H9 (cell line): Measurements from ENCODE around the gene IRF2BP1. TPM values are rescaled to one million over a fixed set of nuclear protein-coding genes. Genes with fewer than 3 reads are reported as not detected.

Experiments
- DNase-seq: peaks from one replicate; pipeline ENCODE4 v3.0.0-alpha.2; 2017
- H2AFZ ChIP-seq: one replicate; pipeline ENCODE4 v1.6.1; 2013; ENCODE audit warnings: mild to moderate bottlenecking, low read length, control low read depth, moderate library complexity
- H2AK5ac ChIP-seq: 2 replicates; pipeline ENCODE4 v1.6.1; 2013; ENCODE audit warnings: low read length, control low read depth, mixed read lengths; ENCODE audit not compliant: insufficient read length
- H2BK120ac ChIP-seq: one replicate; pipeline ENCODE4 v1.6.1; 2013; ENCODE audit warnings: low read depth, mild to moderate bottlenecking, low read length, control low read depth, inconsistent platforms; ENCODE audit not compliant: poor library complexity, severe bottlenecking
- H2BK12ac ChIP-seq: 2 replicates; pipeline ENCODE4 v1.6.1; 2013; ENCODE audit warnings: low read length, control low read depth, mixed read lengths, low read depth; ENCODE audit not compliant: insufficient read length
- H2BK15ac ChIP-seq: 2 replicates; pipeline ENCODE4 v1.6.1; 2013; ENCODE audit warnings: low read depth, low read length, control low read depth
- H2BK20ac ChIP-seq: one replicate; pipeline ENCODE4 v1.6.1; 2013; ENCODE audit warnings: low read depth, mild to moderate bottlenecking, low read length, control low read depth, inconsistent platforms; ENCODE audit not compliant: poor library complexity, severe bottlenecking
- H2BK5ac ChIP-seq: 2 replicates; pipeline ENCODE4 v1.6.1; 2013; ENCODE audit warnings: low read length, control low read depth, mixed read lengths; ENCODE audit not compliant: insufficient read length
- H3K14ac ChIP-seq: 2 replicates; pipeline ENCODE4 v1.6.1; 2013; ENCODE audit warnings: low read length, control low read depth; ENCODE audit not compliant: insufficient read depth
- H3K18ac ChIP-seq: 2 replicates; pipeline ENCODE4 v1.6.1; 2013; ENCODE audit warnings: low read depth, mild to moderate bottlenecking, mixed read lengths, low read length, control low read depth; ENCODE audit not compliant: insufficient read length
- H3K23ac ChIP-seq: 2 replicates; pipeline ENCODE4 v1.6.1; 2013; ENCODE audit warnings: low read length, control low read depth, mixed read lengths, low read depth; ENCODE audit not compliant: insufficient read length
- H3K23me2 ChIP-seq: 2 replicates; pipeline ENCODE4 v1.6.1; 2013; ENCODE audit warnings: low read depth, mild to moderate bottlenecking, mixed read lengths, low read length, control low read depth; ENCODE audit not compliant: insufficient read length, poor library complexity, severe bottlenecking
- H3K27ac ChIP-seq: 2 replicates; pipeline ENCODE4 v1.5.1; 2013; ENCODE audit warnings: low read length, control low read depth, mixed read lengths, low read depth; ENCODE audit not compliant: insufficient read length
- H3K27me3 ChIP-seq: 2 replicates; pipeline ENCODE4 v1.6.1; 2013; ENCODE audit warnings: low read length, control low read depth, inconsistent platforms; ENCODE audit not compliant: insufficient read depth
- H3K4ac ChIP-seq: 2 replicates; pipeline ENCODE4 v1.6.1; 2013; ENCODE audit warnings: low read depth, mild to moderate bottlenecking, control low read depth, inconsistent platforms, low read length, moderate library complexity
- H3K4me1 ChIP-seq: 2 replicates; pipeline ENCODE4 v1.6.1; 2013; ENCODE audit warnings: low read length, control low read depth, inconsistent platforms; ENCODE audit not compliant: insufficient read depth
- H3K4me2 ChIP-seq: 2 replicates; pipeline ENCODE4 v1.6.1; 2013; ENCODE audit warnings: low read length, control low read depth, mixed read lengths; ENCODE audit not compliant: insufficient read length, insufficient read depth
- H3K56ac ChIP-seq: 2 replicates; pipeline ENCODE4 v1.6.1; 2013; ENCODE audit warnings: low read depth, mild to moderate bottlenecking, mixed read lengths, low read length, control low read depth; ENCODE audit not compliant: insufficient read length
- H3K79me1 ChIP-seq: 2 replicates; pipeline ENCODE4 v1.6.1; 2013; ENCODE audit warnings: low read depth, mild to moderate bottlenecking, moderate library complexity, low read length, control low read depth, inconsistent platforms; ENCODE audit not compliant: insufficient read depth, poor library complexity, severe bottlenecking
- H3K79me2 ChIP-seq: 2 replicates; pipeline ENCODE4 v1.6.1; 2013; ENCODE audit warnings: low read length, control low read depth, inconsistent platforms; ENCODE audit not compliant: insufficient read depth
- H3K9ac ChIP-seq: 2 replicates; pipeline ENCODE4 v1.6.1; 2013; ENCODE audit warnings: low read length, control low read depth, mixed read lengths; ENCODE audit not compliant: insufficient read length; ENCODE audit errors: extremely low read depth
- H3K9me3 ChIP-seq: one replicate; pipeline ENCODE4 v1.6.1; 2013; ENCODE audit warnings: low read depth, low read length, inconsistent platforms; ENCODE audit not compliant: control insufficient read depth
- H3T11ph ChIP-seq: one replicate; pipeline ENCODE4 v1.6.1; 2013; ENCODE audit warnings: mild to moderate bottlenecking, low read length, control low read depth, inconsistent platforms
- H4K20me1 ChIP-seq: one replicate; pipeline ENCODE4 v1.6.1; 2013; ENCODE audit not compliant: control insufficient read depth, insufficient read length, insufficient read depth
- H4K5ac ChIP-seq: 2 replicates; pipeline ENCODE4 v1.6.1; 2013; ENCODE audit warnings: low read depth, mild to moderate bottlenecking, mixed read lengths, low read length, control low read depth; ENCODE audit not compliant: insufficient read length
- H4K8ac ChIP-seq: replicated peaks from 2 replicates; pipeline ENCODE4 v1.6.1; 2013; ENCODE audit warnings: low read length, control low read depth, mixed read lengths, low read depth; ENCODE audit not compliant: insufficient read length
- H4K91ac ChIP-seq: 2 replicates; pipeline ENCODE4 v1.6.1; 2013; ENCODE audit warnings: low read depth, mild to moderate bottlenecking, moderate library complexity, mixed read lengths, low read length, control low read depth; ENCODE audit not compliant: insufficient read length
- H3K27ac Mint-ChIP-seq, 3 experiments: 2 replicates in 2 of 3; 3 replicates in 1 of 3; pipeline ENCODE4 v1.8.0; 2020 to 2021; ENCODE audit warnings: mixed read lengths in 3 of 3, mild to moderate bottlenecking in 1 of 3, moderate library complexity in 1 of 3
- H3K27me3 Mint-ChIP-seq: 2 replicates; pipeline ENCODE4 v1.8.0; 2021; ENCODE audit warnings: low read depth, mild to moderate bottlenecking, moderate library complexity, mixed read lengths
- H3K36me3 Mint-ChIP-seq, 3 experiments: 2 replicates in 2 of 3; 3 replicates in 1 of 3; pipeline ENCODE4 v1.8.0; 2020 to 2021; ENCODE audit warnings: low read depth in 3 of 3, mixed read lengths in 3 of 3; ENCODE audit not compliant: insufficient read depth in 1 of 3
- H3K4me1 Mint-ChIP-seq, 2 experiments: 2 replicates each; pipeline ENCODE4 v1.8.0; 2020; ENCODE audit warnings: mixed read lengths in 2 of 2
- H3K4me3 Mint-ChIP-seq, 2 experiments: 2 replicates in 1 of 2; 3 replicates in 1 of 2; pipeline ENCODE4 v1.8.0; 2020 to 2021; ENCODE audit warnings: mild to moderate bottlenecking in 2 of 2, mixed read lengths in 2 of 2, moderate library complexity in 1 of 2
- H3K9me3 Mint-ChIP-seq, 2 experiments: 2 replicates in 1 of 2; 3 replicates in 1 of 2; pipeline ENCODE4 v1.8.0; 2020; ENCODE audit warnings: mild to moderate bottlenecking in 2 of 2, mixed read lengths in 2 of 2, moderate library complexity in 1 of 2
- WGBS: extraction: QIAGEN DNeasy Blood & Tissue Kit; methylation state at CpG from one replicate; pipeline ENCODE4 v1.1.7; 2013; ENCODE audit warnings: missing lambda C conversion rate, low lambda C conversion rate, mixed read lengths; ENCODE audit not compliant: insufficient read length; ENCODE audit errors: extremely low coverage; 5-methylcytosine and 5-hydroxymethylcytosine counted together
- total RNA-seq: library from RNA; stranded (reverse); gene quantifications from 2 replicates; pipeline ENCODE4 v1.2.1, GENCODE V29; 2021
- TF ChIP-seq, protein P1 (sequence below): fragments of 200-600 bp; sonication (generic); conservative IDR thresholded peaks from 3 replicates; pipeline ENCODE4 v1.8.0; 2021; ENCODE audit warnings: antibody characterized with exemption, mild to moderate bottlenecking

IRF2BP1 gene
- total RNA-seq, 1 experiment from 2014 or later: 28.2 TPM

GRCh38 chr19:45863840-45864628, 21.9 kb downstream of the IRF2BP1 start, which contains the start of gene FOXA3:
FOXA3 (plus strand) TSS chr19:45864326; CDS start chr19:45864457, 131 bp downstream.
- Mint-ChIP-seq H3K27ac (peak within 1 kb of the TSS; percentile 85 to 99 (median 96); a peak in 6 of 7 replicates), H3K4me3 (peak within 1 kb of the TSS; percentile 97 to 100), H3K9me3 (no peaks in the 10 kb centered on the region; a peak in 1 of 5 replicates), H3K4me1 (peaks cover 36 to 52% of the 10 kb centered on the region in 2 experiments), H3K27me3 (no peaks in the 10 kb centered on the region; the same call in 1 of the 2 replicates), H3K36me3 (peaks cover 6 to 20% (median 11%) of the 10 kb centered on the region in 3 experiments; a peak in 6 of 7 replicates)
- Histone ChIP-seq H4K5ac (no peak within 1 kb of the TSS), H2AK5ac (no peak within 1 kb of the TSS), H4K20me1 (no peaks in the 10 kb centered on the region), H2BK12ac (peak within 1 kb of the TSS; percentile 52), H3K4me1 (peaks cover 5% of the 10 kb centered on the region; the same call in 1 of the 2 replicates), H3K56ac (no peak within 1 kb of the TSS), H4K91ac (no peak within 1 kb of the TSS), H2BK15ac (no peak within 1 kb of the TSS), H3K9me3 (no peaks in the 10 kb centered on the region), H2BK20ac (no peak within 1 kb of the TSS), H3K4ac (no peak within 1 kb of the TSS), H3K27ac (no peak within 1 kb of the TSS), H3K14ac (peak within 1 kb of the TSS; percentile 98; the same call in 1 of the 2 replicates), H2BK5ac (no peak within 1 kb of the TSS), H3K23me2 (peaks cover 18% of the 10 kb centered on the region), H3K27me3 (no peaks in the 10 kb centered on the region), H3K79me1 (peaks cover 3% of the 10 kb centered on the region), H4K8ac (no peak within 1 kb of the TSS), H2AFZ (no peak within 1 kb of the TSS), H3K18ac (peak within 1 kb of the TSS; percentile 99), H2BK120ac (no peak within 1 kb of the TSS), H3K9ac (peak within 1 kb of the TSS; percentile 87), H3K4me2 (peak within 1 kb of the TSS; percentile 83), H3K23ac (no peak within 1 kb of the TSS), H3K79me2 (peaks cover 10% of the 10 kb centered on the region; the same call in 1 of the 2 replicates), H3T11ph (no peak within 1 kb of the TSS)
- TF ChIP-seq, protein P1, sequence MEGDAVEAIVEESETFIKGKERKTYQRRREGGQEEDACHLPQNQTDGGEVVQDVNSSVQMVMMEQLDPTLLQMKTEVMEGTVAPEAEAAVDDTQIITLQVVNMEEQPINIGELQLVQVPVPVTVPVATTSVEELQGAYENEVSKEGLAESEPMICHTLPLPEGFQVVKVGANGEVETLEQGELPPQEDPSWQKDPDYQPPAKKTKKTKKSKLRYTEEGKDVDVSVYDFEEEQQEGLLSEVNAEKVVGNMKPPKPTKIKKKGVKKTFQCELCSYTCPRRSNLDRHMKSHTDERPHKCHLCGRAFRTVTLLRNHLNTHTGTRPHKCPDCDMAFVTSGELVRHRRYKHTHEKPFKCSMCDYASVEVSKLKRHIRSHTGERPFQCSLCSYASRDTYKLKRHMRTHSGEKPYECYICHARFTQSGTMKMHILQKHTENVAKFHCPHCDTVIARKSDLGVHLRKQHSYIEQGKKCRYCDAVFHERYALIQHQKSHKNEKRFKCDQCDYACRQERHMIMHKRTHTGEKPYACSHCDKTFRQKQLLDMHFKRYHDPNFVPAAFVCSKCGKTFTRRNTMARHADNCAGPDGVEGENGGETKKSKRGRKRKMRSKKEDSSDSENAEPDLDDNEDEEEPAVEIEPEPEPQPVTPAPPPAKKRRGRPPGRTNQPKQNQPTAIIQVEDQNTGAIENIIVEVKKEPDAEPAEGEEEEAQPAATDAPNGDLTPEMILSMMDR: peak; percentile 92
- no CpG with 5 or more reads among the region's 71 CpGs for WGBS
- peak; percentile 83 for DNase-seq
